A673 (cell line): Measurements from ENCODE around the gene RMRP. TPM values are rescaled to one million over a fixed set of nuclear protein-coding genes. Genes with fewer than 3 reads are reported as not detected.

ENCODE experiments used
- BruUV-seq: library from RNA; stranded (reverse); fragments of 400-500 nt; replicated peaks from 2 replicates; lab custom pipeline; 2021; lab: Mats Ljungman, UMichigan
- CTCF ChIA-PET: fragments of 300-600 bp; sonication (Branson Sonifier 250); formaldehyde crosslinking; loops from one replicate; lab custom pipeline; 2022; ENCODE audit warnings: antibody characterized with exemption; lab: Charles Lee
- POLR2A ChIA-PET: fragments of 300-600 bp; sonication (Branson Sonifier 250); formaldehyde crosslinking; loops from one replicate; lab custom pipeline; 2022; ENCODE audit warnings: antibody characterized with exemption; ENCODE audit not compliant: low non-redundant PET; lab: Charles Lee
- DNase-seq: peaks from one replicate; pipeline ENCODE4 v3.0.0-alpha.2; 2015; ENCODE audit warnings: low spot score
- H3K27ac ChIP-seq: fragments of 200-600 bp; sonication (generic); 2 replicates; pipeline ENCODE4 v1.5.1; 2016; ENCODE audit warnings: mixed run types, low read depth, mild to moderate bottlenecking, mixed read lengths, antibody characterized with exemption, low read length; ENCODE audit not compliant: poor library complexity, severe bottlenecking
- H3K27me3 ChIP-seq: fragments of 200-600 bp; sonication (generic); replicated peaks from 2 replicates; pipeline ENCODE4 v1.6.1; 2017; ENCODE audit warnings: mixed run types, low read depth, mild to moderate bottlenecking, mixed read lengths, antibody characterized with exemption, low read length; ENCODE audit not compliant: insufficient read depth, poor library complexity
- H3K36me3 ChIP-seq: fragments of 200-600 bp; sonication (generic); 2 replicates; pipeline ENCODE4 v1.6.1; 2016; ENCODE audit warnings: mixed run types, mild to moderate bottlenecking, mixed read lengths, antibody characterized with exemption, low read length; ENCODE audit not compliant: insufficient read depth, poor library complexity, severe bottlenecking
- H3K4me1 ChIP-seq: fragments of 200-600 bp; sonication (generic); 2 replicates; pipeline ENCODE4 v1.6.1; 2017; ENCODE audit warnings: mixed run types, mild to moderate bottlenecking, mixed read lengths, antibody characterized with exemption, low read length; ENCODE audit not compliant: insufficient read depth, poor library complexity, severe bottlenecking
- H3K4me3 ChIP-seq: fragments of 200-600 bp; sonication (generic); 2 replicates; pipeline ENCODE4 v1.5.1; 2016; ENCODE audit warnings: low read depth, mixed run types, mild to moderate bottlenecking, mixed read lengths, low read length; ENCODE audit not compliant: poor library complexity, severe bottlenecking
- H3K9me3 ChIP-seq: fragments of 200-600 bp; sonication (generic); 2 replicates; pipeline ENCODE4 v1.6.1; 2016; ENCODE audit warnings: mixed run types, low read depth, mild to moderate bottlenecking, mixed read lengths, antibody characterized with exemption, low read length; ENCODE audit not compliant: poor library complexity, severe bottlenecking
- CTCF ChIP-seq: fragments of 300-800, 200-600 bp; sonication (generic); conservative IDR thresholded peaks from 2 replicates; pipeline ENCODE4 v1.5.1; 2017; ENCODE audit warnings: low read depth, mild to moderate bottlenecking, antibody characterized with exemption, low read length, moderate library complexity, mixed read lengths
- EZH2 ChIP-seq: fragments of 200-600 bp; sonication (generic); IDR thresholded peaks from 2 replicates; pipeline ENCODE4 v1.6.1; 2017; ENCODE audit warnings: borderline replicate concordance, low read depth, mild to moderate bottlenecking, mixed read lengths, antibody characterized with exemption, low read length; ENCODE audit not compliant: poor library complexity, severe bottlenecking
- intact Hi-C: fragments of 100-400 bp; cut with micrococcal nuclease; formaldehyde crosslinking; loops from one replicate; pipeline ENCODE4 v1.10.0; 2022; ENCODE audit not compliant: unreplicated experiment
- total RNA-seq: library from RNA; stranded (reverse); gene quantifications from 2 replicates; pipeline ENCODE4 v1.2.3, GENCODE V29; 2021

RMRP gene
- total RNA-seq, 1 experiment from 2014 or later, result 13,531 TPM

GRCh38 chr9:35675732-35676392 lies 18.0 kb upstream of the RMRP start:
- peak; percentile 38 for DNase-seq
- Histone ChIP-seq H3K27me3 (no peaks in the 10 kb centered on the region), H3K36me3 (no peaks in the 10 kb centered on the region), H3K9me3 (no peaks in the 10 kb centered on the region), H3K4me1 (no peaks in the 10 kb centered on the region), H3K4me3 (peak overlapping the region; percentile 44), H3K27ac (peak overlapping the region; percentile 19)
- ChIA-PET CTCF (interaction anchor here (0.7 kb wide), 1 partner anchor 65 kb away, joined by 3 read pairs; no protein-coding TSS in a partner anchor), POLR2A (interaction anchor here (0.6 kb wide), 2 partner anchors 14 to 80 kb away, joined by 3 to 4 read pairs; no protein-coding TSS in a partner anchor)
- intact Hi-C loops, result no loop called here
- TF ChIP-seq CTCF (no peak), EZH2 (no peak)
- no TSS peak for BruUV-seq

DNA sequence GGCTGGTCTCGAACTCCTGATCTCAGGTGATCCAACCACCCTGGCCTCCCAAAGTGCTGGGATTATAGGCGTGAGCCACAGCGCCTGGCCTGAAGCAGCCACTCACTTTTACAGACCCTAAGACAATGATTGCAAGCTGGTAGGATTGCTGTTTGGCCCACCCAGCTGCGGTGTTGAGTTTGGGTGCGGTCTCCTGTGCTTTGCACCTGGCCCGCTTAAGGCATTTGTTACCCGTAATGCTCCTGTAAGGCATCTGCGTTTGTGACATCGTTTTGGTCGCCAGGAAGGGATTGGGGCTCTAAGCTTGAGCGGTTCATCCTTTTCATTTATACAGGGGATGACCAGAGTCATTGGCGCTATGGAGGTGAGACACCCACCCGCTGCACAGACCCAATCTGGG lies 17.4 kb upstream of the RMRP start:
- intact Hi-C loops, result no loop called here
- no peaks in the 10 kb centered on the region for H3K27me3 ChIP-seq
- TF ChIP-seq CTCF (no peak), EZH2 (no peak)
- peak overlapping the region; percentile 19 for H3K27ac ChIP-seq
- no TSS peak for BruUV-seq
- peak overlapping the region; percentile 44 for H3K4me3 ChIP-seq
- H3K9me3 ChIP-seq, result no peaks in the 10 kb centered on the region
- no peaks in the 10 kb centered on the region for H3K4me1 ChIP-seq
- no peaks in the 10 kb centered on the region for H3K36me3 ChIP-seq
- CTCF ChIA-PET, result no interaction called here
- POLR2A ChIA-PET, result interaction anchor here (0.5 to 0.7 kb wide), 4 partner anchors 15 to 1508 kb away, joined by 3 to 9 read pairs (median 4); no protein-coding TSS in a partner anchor
- DNase-seq, result no peak

GRCh38 chr9:35674025-35674361 lies 16.2 kb upstream of the RMRP start:
- no peaks in the 10 kb centered on the region for H3K9me3 ChIP-seq
- no peak overlapping the region for H3K4me3 ChIP-seq
- TF ChIP-seq EZH2 (no peak), CTCF (no peak)
- no peaks in the 10 kb centered on the region for H3K36me3 ChIP-seq
- no TSS peak for BruUV-seq
- H3K4me1 ChIP-seq, result no peaks in the 10 kb centered on the region
- DNase-seq, result no peak
- H3K27me3 ChIP-seq, result no peaks in the 10 kb centered on the region
- CTCF ChIA-PET, result no interaction called here
- POLR2A ChIA-PET, result no interaction called here
- no peak overlapping the region for H3K27ac ChIP-seq
- intact Hi-C loops, result no loop called here
